CD4-positive, alpha-beta T cell treated with Interleukin-6 for 4 hours (primary cell): ENCODE data around the gene PDS5A.
"Not testable (repeated sequence)": the region's sequence is repeated elsewhere in the genome, so short reads cannot be mapped to it uniquely, and the experiment has no call there.

Source experiments
- DNase-seq: peaks from one replicate; pipeline ENCODE4 v3.0.0-alpha.2; 2020; ENCODE audit warnings: mixed read lengths

PDS5A gene, protein sequence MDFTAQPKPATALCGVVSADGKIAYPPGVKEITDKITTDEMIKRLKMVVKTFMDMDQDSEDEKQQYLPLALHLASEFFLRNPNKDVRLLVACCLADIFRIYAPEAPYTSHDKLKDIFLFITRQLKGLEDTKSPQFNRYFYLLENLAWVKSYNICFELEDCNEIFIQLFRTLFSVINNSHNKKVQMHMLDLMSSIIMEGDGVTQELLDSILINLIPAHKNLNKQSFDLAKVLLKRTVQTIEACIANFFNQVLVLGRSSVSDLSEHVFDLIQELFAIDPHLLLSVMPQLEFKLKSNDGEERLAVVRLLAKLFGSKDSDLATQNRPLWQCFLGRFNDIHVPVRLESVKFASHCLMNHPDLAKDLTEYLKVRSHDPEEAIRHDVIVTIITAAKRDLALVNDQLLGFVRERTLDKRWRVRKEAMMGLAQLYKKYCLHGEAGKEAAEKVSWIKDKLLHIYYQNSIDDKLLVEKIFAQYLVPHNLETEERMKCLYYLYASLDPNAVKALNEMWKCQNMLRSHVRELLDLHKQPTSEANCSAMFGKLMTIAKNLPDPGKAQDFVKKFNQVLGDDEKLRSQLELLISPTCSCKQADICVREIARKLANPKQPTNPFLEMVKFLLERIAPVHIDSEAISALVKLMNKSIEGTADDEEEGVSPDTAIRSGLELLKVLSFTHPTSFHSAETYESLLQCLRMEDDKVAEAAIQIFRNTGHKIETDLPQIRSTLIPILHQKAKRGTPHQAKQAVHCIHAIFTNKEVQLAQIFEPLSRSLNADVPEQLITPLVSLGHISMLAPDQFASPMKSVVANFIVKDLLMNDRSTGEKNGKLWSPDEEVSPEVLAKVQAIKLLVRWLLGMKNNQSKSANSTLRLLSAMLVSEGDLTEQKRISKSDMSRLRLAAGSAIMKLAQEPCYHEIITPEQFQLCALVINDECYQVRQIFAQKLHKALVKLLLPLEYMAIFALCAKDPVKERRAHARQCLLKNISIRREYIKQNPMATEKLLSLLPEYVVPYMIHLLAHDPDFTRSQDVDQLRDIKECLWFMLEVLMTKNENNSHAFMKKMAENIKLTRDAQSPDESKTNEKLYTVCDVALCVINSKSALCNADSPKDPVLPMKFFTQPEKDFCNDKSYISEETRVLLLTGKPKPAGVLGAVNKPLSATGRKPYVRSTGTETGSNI (N-terminal part only)

DNA sequence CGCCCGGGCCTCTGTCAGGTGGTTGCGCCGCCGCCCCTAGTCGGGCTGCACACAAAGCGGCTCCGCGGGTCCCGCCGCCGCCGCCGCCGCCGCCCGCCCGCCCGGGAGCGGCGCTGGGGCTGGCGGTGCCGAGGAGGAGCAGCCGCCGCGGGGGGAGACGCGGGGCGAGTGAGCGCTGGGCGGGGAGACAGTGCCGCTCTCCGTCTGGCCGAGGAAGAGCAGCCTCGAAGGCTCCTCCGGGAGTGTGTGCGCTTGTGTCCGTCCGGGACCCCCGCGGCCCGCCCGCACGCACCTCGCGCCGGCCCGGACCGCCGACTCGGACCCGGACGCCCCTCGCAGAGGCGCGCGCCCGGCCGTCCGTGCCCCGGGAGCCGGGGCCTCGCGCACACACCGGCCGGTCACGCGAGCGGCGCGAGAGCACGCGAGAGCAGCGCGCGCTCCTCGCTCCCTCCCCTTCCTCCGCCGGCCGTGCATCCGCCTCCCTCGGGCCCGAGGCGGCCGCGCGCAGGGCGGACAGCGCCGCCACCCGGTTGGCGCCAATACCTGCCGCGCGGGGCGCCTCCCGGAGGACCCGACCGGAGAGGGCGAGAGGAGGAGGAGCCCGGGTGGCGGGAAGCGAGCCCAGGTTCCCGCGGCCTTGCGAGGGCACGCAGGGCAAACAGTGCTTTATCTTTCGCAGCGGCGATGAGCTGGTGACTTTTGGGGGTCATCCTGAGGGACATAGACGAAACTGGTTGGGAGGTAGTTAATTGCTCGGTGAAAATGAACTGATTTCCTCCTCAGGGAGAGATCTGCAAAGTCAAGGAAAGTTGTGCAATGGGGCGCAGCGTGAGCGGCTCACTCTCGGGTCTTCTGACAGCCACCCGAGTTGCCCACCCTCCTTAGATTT is at the start of gene PDS5A:
Gene PDS5A (minus strand): TSS at position 423 of the 889 bp plus-strand sequence. CDS start 1,334 bp downstream, outside the sequence.
- peak; percentile 90 for DNase-seq

DNA sequence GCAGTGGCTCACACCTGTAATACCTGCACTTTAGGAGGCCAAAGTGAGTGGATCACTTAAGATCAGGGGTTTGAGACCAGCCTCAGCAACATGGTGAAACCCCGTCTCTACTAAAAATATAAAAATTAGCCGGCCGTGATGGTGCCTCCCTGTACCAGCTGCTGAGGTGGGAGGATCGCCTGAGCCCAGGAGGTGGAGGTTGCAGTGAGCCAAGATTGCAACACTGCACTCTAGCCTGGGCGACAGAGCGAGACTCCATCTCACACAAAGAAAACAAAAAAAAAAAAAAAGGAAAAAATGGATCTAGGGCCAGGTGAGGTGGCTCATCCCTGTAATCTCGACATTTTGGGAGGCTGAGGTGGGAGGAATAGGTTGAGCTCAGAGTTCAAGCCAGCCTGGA is 46.3 kb upstream of the PDS5A start:
- not testable (repeated sequence) for DNase-seq

DNA sequence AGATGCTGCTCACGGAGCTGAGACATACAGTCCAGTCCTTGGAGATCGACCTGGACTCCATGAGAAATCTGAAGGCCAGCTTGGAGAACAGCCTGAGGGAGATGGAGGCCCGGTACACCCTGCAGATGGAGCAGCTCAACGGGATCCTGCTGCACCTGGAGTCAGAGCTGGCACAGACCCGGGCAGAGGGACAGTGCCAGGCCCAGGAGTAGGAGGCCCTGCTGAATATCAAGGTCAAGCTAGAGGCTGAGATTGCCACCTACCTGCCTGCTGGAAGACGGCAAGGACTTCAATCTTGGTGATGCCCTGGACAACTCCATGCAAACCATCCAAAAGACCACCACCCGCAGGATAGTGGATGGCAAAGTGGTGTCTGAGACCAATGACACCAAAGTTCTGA is 43.4 kb upstream of the PDS5A start:
- not testable (repeated sequence) for DNase-seq

DNA sequence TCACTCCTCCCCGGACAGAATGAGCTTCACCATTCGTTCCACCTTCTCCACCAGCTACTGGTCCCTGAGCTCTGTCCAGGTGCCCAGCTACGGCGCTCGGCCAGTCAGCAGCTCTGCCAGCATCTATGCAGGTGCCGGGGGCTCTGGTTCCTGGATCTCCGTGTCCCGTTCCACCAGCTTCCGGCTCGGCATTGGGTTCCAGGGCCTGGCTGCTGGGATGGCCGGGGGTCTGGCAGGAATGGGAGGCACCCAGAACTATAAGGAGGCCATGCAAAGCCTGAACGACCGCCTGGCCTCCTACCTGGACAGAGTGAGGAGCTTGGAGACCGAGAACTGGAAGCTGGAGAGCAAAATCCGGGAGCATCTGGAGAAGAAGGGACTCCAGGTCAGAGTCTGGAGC is 42.5 kb upstream of the PDS5A start:
- no peak for DNase-seq

DNA sequence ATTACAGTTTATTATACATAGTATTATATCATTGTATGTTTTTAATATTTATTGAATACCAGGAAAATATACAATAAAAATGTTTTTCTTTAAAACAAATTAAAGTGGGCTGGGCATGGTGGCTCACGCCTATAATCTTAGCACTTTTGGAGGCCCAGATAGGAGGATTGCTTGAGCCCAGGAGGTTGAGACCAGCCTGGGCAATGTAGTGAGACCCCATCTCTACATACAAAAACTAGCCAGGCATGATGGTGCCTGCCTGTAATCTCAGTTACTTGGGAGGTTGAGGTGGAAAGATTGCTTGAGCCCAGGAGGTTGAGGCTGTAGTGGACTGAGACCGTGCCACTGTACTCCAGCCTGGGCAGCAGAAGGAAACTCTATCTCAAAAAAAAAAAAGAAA is 38.3 kb upstream of the PDS5A start:
- no peak for DNase-seq

DNA sequence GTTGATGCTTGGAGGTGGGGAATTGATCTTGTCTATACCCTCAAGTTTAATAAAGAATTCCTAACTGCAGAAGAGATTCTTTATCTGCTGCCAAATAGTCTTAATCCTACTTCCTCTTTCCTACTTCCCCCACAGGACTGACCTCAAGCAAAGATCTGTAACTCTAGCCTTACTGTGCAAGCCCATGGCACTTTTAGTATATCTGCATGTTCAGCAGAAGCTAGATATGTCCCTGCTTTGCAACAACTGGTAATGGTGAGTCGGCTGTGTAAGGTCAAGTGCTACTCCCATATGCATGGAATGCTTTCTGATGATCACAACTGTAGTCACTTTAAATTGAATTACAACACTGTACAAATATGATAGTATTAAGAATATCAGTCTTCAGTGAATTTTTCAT is 26.3 kb upstream of the PDS5A start:
- no peak for DNase-seq

DNA sequence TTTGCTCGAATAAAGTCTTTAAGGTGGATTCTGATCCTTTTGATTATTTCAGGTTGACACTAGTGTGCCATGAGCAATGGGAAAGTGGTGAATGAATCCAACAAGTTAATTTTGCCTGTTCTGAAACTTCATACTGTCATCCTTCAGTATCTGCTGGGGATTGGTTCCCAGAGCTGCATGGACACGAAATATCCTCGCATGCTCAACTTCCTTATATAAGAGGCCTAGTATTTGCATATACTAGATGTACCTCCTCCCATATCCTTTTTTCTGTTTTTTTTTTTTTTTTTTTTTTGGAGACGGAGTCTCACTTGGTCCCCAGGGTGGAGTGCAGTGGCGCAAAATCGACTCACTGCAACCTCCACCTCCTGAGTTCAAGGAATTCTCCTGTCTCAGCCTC is 23.0 kb upstream of the PDS5A start:
- no peak for DNase-seq

DNA sequence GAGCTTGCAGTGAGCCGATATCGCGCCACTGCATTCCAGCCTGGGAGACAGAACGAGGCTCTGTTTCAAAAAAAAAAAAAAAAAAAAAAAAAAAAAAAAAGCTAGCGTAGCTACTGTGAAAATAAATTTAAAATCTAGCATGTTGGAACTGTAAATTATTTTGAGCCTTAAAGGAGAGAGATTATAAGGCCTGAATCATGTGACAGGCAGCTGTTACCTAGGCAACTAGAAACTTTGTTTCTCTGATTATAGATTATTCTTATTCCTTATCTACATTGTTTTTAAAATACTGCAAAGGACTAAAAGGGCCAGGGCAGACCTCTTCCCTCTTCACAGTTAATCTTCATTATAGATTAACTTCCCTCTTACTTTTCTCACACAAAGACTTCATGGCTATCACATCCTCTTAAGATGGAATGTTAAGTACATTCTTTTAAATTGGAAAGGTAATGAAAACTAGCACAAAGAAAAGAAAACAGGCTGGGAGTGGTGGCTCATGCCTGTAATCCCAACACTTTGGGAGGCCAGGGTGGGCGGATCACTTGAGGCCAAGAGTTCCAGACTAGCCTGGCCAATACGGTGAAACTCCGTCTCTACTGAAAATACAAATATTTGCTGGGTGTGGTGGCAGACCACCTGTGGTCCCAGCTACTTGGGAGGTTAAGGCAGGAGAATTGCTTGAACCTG is 21.1 kb upstream of the PDS5A start:
- DNase-seq = no peak

DNA sequence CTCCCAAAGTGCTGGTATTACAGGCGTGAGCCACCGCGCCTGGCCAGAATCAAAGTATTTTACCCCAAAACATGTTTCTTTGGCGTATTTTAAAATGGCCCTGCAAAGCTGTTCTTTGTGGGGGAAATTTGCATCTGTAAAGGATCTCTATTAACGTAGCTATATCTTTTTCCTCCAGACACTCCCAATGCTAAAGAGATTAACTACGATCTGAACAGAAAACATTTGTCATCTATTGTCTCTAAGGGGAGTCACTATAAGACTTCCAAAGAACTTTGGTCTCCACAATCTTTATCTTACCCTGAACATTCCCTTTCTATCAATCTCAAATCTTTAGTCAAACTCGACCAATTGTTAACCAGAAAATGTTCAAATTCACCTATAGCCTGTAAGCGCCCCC is 19.1 kb upstream of the PDS5A start:
- no peak for DNase-seq

DNA sequence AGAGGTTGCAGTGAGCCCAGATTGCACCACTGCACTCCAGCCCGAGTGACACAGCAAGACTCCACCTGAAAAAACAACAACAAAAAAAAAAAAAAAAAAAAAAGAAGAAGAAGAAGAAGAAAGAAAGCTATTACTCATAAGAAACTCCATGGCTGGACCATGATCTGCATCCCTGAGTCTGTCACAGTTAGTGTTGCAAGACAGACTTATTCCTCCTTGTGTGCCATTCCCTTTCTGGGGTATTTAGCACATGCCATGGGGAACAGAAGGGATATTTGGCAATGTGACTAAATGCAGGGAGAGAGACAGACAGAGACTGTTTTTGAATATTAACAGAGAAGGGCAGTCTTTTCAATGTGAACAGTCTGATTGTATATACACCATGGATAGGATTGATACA is 16.7 kb upstream of the PDS5A start:
- DNase-seq = no peak

DNA sequence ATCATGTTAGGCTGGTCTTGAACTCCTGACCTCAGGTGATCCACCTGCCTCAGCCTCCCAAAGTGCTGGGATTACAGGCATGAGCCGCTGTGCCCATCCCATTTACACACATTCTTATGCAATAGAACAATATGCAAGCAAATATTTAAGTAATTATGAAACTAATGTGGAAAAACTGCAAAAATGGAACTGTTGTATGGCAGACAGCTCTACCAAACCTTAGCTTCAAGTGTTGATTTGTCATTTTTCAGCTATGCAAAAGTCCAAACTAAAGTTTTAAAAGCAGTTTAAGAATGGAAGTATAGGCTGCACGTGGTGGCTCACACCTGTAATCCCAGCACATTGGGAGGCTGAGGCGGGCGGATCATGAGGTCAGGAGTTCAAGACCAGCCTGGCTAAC is 11.7 kb upstream of the PDS5A start:
- DNase-seq = not testable (repeated sequence)

DNA sequence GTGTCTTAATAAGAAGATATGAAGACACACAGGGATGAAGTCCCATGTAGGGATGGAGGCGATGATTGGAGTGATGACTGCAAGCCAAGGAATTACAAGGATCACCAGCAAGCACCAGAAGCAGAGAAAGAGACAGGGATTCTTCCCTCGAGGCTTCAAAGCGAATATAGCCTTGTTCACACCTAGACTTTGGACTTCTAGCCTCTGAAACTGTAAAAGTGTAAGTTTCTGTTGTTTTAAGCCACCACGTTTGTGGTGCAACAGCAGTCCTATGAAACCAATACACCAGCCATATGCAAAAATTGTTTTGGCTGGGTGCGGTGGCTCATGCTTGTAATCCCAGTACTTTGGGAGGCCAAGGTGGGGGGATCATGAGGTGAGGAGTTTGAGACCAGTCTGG is 9.8 kb upstream of the PDS5A start:
- DNase-seq = no peak

DNA sequence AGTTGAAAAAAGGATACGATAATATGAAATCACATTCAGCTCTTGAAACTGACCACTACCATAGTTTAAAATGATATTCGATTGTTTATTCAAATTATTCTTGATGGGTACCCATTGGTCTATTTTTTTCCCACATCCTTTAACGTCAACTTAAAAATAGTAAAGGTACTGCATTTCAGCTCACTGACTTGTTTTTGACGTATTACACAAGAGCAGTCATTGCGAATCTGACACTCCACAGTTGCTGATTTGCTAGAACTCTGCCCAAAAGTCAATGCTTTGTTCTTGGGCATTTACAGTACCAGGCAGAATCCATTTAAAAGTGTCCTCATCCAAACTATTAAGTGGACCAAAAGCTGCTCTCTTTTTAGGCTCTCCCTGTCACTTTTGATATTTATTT is 1.2 kb upstream of the PDS5A start:
- DNase-seq = no peak

DNA sequence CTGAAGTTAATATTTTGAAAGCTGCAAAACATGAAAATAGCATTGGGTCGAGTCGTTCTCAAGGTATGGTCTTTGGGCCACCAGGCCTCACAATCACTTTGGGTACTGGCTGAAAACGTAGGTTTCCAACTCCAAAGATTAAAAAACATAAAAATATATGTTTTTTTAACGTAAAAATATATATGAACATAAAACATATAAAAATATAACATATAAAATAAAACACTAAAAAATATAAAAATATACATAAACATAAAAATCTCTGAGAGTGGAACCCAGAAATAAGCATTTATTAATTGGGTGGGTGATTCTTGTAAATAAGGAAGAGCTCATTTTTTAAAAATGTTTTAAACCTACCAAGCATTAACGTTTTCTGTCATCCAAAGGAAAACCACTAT is 666 bp upstream of the PDS5A start:
- no peak for DNase-seq

DNA sequence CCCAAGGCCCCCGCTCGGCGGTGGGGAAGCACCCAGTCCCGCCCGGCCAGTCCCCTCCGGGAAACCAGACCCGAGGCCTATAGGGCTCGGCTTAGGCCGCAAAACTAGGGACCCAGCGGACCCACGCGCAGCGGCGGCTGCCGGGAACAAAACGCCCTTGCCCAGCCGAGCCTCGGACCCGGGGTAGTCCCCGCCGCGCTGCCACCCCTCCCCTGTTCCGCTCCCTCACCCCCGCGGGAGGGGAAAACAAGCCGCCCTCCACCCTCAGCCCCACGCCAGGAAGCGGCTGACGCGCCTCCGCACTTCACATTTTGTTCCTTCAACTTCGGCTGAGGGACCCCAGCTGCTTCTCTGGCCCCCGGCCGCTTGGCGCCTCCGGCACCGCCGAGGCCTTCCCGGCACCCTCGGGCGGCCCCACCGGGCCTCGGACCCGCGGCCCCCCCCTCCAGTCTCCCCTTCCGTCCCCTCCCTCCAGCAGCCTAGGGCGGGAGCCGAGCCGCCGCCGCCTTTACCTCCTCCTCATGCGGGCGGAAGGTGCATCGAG is 694 bp downstream of the PDS5A start:
- DNase-seq = peak; percentile 67

DNA sequence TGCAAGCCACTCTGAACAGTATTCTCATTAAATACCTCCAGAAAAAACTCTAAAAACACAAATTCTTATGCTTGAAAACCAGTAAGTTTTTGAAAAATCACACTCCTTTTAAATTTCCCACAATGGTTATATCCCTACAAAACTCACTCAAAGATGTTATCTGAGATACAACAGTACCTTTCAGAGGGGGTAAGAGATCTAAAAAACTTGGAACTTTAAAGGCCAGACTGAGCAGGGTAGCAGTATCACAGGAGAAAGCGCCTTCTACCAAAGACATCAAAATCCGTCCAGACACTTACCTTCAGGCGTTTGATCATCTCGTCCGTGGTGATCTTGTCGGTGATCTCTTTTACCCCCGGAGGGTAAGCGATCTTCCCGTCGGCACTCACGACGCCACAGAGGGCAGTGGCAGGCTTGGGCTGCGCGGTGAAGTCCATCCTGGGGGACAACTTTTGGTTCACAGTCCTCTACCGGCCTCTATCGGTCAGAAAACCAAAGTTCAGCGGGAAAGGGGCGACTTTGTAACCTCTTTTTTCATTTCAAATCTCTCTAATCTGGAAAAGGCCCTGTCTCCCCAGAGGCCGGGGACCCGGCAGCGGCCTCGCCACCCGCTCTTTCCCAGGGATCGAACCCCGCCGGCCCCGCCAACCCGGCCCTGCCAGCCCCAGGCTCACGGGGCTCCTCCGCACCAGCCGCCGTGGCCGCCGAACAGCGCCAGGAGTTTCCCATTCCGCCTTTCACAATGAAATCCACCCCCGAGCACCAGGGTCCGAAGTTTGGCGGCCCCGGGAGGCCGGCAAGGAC is 1.4 kb downstream of the PDS5A start:
- peak; percentile 69 for DNase-seq

DNA sequence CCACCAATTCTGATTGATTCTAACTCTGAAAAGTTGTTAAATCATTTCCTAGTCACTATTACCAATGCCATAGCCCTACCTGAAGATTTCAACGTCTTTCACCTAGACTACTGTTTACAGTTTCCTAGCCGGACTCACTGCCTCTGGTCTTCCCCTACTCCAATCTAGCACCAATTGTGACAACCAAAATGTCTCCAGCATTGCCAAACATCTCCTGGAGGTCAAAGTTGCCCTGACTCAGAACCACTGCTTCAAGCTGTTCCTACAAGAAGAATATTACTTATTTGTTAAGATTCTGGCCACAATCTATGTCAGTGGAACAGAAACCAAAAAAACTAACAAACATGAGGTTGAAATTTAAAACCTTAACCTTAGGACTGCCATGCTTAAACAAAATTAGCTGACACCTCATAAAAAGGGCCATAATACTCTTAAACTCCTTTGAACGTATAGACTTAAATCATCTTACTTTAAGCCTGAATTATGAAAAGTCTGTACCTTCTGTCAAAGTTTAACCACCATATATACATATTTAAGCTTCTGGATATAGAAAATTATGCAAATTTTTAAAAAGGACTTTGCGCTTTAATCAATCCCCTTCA is 2.1 kb downstream of the PDS5A start:
- no peak for DNase-seq

DNA sequence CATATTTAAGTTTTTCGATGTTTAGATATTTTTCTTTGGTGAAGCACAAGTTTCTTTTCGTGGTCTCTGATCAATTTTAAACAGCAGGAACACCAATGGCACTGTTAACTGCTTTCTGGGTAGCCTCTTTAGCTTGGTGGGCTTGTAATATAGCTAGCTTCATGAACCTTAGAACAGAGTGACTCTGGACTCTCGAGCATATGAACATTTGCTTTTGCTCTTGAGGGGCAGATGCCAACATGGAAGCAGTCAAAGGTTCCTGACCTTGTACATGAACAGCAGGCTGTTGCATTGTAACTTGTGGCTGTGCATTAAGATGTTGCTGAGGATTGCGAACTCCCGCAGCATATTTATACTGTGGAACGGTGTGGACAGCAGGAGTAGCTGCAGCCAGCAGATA is 4.7 kb downstream of the PDS5A start:
- DNase-seq = not testable (repeated sequence)

DNA sequence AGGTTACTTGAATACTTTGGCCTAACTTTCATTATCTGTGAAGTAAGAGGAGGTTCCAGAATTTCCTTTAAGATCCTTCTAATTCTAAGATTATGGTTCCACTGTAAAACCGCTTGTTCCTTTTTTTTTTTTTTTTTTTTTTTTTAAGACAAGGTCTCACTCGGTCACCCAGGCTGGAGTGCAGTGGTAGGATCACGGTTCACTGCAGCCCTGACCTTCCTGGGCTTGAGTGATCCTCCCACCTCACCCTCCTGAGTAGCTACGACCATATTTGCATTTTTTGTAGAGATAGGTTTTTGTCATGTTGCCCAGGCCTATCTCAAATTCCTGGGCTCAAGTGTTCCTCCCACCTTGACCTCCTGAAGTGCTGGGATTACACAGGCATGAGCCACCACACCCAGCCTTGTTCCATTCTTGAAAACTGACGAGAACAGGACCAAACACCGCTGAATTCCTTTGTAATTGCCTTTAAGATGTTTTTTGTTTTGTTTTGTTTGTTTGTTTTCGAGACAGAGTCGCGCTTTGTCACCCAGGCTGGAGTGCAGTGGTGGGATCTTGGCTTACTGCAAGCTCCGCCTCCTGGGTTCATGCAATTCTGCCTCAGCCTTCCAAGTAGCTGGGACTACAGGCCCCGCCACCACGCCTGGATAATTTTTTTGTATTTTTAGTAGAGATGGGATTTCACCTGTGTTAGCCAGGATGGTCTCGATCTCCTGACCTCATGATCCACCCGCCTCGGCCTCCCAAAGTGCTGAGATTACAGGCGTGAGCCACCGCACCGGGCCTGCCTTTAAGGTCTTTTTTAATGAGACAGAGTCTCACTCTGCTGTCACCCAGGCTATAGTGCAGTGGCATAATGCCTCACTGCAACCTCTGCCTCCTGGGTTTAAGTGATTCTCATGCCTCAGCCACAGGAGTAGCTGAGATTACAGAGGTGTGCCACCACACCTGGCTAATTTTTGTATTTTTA is 6.8 kb downstream of the PDS5A start:
- no peak for DNase-seq
